ENCODE results near the gene IL1R1.
A peak's percentile ranks its signal among the peaks of the same experiment; 100 is the strongest.

The IL1R1 gene

DNA sequence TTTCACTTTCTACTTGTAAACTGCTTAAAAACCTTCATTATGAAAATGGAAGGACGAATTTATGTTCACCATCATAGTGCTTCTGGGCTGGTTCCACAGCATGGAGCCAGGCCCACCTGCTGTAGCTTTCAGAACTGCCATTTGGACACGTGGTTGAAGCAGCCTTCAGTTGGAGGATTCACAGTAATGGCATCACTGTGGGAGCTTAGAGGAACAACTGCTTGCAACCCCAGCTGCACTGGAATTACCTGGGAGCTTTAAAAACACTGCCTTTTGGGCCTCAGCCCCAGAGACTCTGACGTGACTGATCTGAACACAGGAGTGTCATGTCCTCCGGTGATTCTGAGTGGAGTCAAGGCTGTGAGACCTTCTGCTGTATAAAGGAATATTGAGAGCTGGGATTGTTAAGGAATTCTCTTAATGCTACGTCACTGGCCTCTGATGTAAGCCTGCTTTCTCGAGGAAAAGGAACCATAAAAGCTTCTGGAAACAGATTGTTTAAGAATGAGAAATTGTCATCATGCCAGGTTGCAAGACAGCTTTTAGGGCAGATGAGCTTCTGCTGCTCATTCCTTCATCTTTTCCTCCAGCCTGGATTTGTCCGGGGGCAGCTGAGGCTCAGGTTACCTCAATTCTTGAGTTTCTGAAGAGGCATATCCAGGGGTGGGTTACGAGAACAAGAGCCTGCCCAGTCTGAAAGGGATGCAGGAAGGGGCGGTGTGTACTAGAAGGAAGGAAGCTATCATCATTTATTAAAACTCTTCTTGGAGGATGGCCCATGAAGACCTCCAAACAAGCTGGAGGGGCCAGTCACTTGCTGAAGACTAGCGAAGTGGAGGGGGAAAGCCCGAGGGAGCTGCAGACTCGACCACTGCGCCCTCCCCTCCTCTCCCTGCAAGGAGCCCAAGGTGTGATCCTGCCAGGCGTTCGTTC, 1.3 kb upstream of the IL1R1 start:
- DNase-seq, result peak; percentile 63

DNA sequence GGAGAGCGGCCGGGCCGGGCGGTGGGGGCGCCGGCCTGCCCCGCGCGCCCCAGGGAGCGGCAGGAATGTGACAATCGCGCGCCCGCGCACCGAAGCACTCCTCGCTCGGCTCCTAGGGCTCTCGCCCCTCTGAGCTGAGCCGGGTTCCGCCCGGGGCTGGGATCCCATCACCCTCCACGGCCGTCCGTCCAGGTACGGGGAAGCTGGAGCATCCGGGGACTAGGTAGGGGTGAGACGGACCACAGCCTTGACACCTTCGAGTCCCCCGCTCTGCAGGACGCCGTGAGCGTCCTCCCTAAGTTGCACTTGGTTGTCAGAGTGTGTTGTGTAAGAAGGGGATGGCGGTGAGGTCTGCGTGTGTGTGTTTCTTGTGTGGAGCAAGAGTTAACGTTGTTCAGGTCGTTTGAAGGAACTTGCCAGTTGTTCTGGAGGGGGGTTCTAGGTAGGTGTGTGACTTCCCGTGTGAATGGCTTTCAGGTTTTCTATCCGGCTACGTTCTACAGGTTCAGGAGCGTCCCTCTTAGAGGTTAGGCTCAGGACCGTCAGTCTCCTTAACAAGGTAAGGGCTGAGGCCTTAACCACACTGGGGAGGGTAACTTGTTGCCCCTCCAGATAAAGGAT, 393 bp downstream of the IL1R1 start:
- no peak for DNase-seq

DNA sequence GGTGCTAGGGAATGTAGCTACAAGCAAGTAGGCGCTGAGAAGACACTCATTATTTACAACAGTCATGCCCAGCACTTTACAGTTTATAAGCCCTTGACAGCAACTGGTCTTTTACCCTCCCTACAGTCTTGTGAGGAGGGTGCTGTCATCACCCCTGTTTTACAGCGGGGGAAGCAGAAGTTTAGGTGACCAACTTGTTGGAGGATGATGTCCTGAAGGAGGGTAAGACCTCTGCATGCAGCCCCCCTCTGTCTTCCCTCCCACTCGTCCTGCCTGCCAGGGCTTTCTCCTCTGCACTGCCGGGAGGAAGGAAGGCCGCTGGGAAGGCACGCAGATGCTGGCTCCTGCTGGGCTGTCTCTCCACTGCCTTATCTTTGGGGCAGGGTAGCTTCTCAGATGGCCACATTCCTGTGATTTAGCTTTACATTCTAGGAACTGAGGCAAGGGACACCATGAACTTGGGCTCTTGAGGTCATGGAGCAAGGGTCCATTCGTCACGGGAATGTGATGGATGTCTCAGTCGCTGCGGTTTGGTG, 972 bp downstream of the IL1R1 start:
- peak; percentile 60 for DNase-seq

DNA sequence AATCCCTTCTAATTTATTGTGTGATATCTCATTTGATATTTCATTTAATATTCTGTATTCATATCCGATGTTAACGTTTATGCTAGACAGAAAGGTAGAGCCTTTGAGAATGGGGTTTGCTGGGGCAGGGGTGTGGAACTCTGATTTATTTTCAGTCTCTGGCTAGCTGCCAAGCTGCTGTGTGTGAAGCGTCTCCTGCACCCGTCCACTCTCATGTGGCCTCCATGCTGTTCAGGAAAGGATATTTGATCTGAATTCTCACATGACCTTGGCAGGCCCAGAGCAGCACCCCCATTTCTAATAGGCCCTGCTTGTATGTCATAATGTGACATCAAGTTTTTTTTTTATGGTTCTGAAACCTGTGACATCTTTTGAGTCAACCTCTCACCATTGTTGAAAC, 1.6 kb downstream of the IL1R1 start:
- DNase-seq, result no peak

DNA sequence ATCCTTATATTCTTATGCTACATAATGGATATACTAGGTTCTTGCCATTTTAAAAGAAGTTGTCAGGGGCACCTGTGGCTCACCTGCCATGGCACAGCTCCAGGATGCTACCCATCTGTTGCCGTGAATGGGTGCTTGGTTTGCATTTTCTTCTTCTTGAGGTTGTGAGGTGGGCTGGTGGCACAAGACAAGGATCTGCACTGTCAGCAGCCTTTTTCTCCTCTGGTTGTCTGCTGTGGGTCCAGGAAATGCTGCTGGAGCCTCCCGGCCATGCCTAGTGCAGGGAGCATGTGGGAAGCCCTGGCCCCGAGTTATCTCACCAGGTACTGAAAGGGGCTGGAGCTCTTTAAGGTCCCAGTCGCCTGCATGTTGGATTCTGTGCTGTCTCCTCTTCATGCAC, 2.6 kb downstream of the IL1R1 start:
- DNase-seq, result no peak

DNA sequence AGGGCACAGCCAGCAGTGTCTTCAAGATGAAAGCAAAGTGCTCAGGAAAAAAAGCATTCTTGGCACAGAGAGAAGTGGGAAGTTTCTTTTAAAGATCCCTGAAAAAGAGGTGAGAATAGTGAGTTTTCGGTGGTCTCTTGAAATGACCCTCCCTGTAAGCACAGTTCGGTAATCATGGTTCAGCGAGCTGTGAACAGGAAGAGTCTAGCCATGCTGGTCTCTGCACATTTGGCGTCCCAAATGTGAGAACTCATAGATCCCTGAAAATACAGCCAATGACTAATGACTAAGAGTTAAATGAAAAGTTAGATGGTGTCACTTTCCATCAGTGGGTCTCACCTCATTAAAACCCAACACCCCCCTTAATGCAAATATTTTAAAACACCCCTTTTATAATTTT, 3.4 kb downstream of the IL1R1 start:
- no peak for DNase-seq

DNA sequence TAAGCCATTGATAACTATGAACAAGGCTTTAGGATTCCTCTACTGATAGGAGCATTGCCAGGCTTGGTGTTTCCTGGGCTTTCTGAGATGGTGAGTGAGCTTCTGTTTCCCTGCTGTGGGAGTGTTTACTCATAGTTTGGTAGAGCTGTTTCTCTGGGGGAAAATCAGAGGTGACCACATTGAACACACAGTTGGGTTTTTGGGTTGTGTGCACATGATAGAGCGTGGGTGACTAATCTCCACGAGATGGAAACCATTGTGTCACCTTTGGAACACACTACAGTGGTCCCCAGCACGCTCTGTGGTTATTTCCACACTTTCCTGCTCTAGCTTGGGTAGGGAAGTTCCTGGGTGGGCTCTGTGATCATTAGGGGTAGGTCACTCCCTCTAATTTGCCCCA, 5.4 kb downstream of the IL1R1 start:
- DNase-seq, result no peak

DNA sequence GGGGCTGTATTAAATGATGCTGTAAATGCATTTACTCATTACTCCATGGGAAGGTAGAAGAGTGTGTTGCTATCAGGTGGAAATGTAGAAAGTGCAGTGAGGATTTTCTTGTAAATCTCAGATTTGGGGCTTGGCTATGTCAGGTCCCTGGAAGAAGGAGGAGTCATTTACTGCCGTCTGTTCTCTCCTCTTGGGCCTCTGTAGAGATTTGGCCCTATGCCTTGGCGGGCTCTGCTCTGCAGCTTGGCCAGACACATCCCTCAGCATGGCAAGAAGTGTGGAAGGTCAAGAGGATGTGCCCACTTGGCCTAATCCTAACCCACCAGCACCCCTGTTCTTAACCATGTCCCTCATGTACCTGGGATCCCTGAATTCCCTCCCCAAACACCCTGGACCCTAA, 6.7 kb downstream of the IL1R1 start:
- DNase-seq, result no peak

DNA sequence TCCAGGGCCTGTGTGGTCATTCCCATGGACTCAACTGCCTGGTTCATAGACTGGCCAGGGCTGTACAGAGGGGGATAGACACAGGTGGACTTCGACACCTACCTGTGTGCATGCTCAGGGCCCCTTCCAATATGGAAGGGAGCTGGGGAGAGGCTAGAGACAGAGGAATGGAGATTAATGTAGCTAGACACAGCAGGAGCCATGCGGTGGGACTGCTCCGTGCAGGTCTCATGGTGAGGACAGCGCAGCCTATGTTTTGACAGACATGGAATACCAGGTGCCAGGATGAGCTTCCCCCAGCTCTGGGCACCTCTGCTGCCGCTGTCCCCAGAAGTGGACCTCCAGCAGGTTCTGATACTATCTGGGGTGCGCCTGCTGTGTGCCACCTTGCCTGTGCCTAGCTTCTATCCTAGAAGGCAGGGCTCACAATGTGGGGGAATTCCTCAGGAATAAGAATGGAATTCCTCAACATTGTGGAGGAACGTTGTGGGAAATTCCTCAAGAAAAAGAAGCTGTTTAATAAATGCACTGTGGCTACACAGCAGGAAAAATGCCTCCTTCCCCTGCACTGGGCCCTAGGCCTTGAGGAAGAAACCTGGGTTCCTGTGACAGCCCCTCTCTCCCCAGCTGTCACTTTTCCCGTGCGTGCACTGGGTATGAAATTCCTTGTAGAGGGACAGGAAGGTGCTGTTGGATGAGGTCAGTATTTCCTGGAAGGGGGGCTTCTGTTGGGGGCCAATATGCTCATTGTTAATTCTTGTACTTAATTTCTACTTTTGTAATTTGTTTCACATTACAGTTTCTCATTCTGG, 7.3 kb downstream of the IL1R1 start:
- no peak for DNase-seq

DNA sequence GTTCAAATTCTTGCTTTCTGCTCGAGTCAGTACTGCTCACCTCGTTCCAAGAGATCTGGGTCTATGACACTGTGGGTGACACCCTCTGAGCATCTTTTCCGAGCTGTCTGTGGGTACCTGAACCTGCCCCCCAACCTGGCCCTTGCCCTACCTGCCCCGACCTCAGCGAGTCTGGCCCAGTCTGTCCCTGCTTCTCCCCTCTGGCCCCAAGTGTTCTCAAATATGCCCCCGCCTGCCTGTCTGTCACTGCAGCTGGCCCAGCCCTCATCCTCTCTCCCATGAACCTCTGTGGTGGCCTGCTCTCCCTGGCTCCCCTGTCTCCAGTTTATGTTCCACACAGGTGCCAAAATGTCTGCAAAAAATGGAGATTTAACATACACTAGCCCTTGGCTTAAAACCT, 11.8 kb downstream of the IL1R1 start:
- DNase-seq, result no peak

DNA sequence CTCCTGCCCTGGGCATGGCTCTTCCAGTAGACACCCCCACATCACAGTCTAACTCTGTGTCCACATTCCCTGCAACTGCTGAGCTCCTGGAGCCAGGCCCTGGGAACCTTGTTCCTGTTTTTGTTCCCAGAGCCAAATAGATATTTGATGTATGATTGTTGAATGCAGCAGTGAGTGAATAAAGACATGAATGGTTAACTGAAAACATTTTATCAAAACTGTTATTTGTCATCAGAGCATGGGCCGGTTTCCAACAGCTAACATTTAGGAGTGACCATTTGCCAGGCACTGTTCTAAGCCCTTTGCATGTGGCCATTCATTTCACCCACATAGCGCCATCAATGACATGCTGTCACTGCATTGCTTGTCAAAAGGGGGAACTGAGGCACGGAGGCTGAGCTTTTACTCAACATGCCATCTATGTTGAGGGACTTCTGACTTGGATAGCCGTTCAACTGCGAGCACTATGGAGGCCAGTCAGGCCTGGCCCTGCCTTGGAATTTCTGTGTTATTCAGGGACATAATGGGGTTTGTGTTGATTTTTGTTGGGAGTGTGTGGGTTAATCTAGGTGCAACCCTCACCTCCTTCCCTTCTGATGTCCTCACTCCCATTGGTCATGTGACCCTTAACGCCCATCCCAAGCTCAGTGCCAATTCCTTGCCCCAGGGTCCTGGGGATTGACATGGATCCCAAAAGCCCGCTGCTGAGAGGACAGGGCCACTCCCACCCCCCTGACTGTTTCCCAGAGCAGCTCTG, 12.6 kb downstream of the IL1R1 start:
- DNase-seq, result no peak

DNA sequence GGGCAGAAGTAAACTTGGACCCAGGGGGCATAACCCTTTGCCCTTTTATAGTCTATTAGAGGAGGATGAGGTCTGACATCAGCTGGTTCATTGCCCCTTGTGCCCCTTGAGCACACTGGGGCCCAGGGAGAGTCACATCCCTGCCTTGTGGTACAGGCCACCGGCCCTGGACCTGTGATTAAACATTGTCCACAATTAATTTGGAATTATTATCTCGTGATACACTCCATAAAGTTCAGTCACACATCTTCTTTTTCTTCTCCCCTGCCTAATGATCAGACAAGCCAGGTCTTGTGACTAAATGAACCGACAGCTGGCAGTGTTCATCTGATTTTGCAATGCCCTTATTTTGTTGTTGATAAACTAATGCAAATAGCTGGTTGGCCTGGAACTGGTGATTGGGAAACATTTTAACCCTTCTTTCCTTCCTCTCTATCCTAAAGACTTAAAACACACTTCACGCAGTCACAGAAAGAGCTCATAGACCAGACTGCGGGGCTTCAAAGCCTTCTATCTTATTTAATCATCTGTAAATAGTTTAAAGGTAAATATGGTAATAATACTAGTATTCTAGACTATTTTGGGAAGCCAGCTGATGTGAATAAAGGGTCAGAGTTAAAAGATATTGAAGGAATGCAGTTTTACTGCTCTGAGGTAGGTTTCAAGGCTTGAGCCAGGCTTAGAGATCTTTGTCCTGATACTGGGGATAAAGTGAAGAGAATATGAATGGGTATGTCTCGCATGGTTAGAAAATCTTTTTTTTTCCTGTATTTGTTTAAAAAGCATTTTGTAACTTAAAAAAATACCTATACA, 13.4 kb downstream of the IL1R1 start:
- no peak for DNase-seq

DNA sequence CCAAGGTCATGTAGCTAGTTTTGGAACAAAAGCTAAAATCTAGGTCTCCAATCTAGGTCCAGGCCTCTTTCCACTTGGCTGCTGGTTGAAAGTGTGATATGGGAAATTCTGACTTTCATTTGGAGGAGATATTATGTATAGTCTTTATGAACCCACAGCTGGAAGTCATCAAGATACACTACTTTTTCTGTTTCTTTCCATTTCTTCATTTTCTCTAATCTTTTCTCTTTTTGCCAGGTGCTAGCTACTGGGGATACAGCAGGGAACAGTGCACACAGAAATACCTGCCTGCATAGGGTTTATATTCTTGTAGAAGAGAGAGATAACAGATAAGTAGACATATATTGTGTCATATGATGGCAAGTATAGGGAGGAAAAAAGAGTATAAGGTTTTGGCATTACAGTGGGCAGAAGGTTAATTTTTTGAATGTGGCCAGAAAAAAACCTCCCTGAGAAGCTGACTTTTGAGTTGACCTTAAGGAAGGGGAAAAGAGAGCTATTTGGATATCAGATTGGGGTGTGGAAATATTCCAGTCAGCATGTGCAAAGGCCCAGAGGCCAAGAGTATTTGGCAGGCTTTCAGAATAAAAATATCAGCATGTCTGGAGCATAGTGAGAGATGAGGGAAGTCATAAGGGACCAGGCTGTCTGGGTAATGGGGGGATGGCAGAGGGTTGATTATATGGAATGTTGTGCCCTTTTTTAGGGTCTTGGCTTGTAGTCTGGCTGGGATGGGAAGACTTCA, 15.6 kb downstream of the IL1R1 start:
- no peak for DNase-seq

DNA sequence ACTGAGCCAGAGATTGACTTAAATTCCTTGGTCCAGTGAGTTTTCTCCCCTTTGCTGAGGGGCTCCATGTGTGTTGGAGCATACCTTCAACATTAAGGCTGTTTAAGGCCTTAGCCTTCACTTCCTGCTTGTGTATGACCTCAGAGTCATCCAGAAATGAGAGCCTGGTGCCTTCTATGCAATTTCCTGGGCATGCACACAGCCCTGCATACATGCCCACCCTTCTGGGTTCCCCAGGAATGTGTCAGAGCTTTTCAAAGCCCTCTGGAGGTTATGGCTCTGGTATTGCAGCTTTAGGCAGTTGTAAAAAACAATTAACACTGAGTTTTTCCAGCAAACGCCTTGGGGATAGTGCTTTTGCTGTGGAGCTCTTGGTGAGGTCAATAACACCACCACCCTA, 16.7 kb downstream of the IL1R1 start:
- DNase-seq, result no peak

DNA sequence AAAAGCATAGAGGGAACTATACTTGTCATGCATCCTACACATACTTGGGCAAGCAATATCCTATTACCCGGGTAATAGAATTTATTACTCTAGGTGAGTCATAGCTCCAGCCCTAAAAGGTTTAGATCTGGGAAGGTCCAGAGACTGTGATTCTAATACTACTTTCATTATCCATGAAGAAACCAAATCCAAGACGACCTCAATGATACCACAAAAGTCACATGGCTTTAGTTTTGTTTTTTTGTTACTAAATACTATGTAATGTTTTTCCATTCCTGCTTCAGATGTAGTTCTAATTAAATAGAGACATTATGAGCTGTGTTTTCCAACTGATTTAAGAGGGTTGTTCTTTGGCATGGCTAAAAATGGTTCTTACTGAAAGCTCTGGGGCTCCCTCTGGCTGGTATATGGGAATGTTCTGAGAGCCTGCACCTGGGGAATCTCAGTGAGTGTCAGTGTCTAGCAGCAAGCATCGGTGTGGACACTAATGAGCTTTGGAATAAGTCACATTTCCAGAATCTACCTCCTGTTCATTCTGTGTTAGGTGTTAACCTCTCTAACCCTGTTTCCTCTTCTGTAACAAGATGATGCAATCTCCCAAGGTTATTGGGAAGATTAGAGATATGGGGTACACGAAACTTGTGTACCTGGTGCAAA, 23.8 kb downstream of the IL1R1 start:
- no peak for DNase-seq

DNA sequence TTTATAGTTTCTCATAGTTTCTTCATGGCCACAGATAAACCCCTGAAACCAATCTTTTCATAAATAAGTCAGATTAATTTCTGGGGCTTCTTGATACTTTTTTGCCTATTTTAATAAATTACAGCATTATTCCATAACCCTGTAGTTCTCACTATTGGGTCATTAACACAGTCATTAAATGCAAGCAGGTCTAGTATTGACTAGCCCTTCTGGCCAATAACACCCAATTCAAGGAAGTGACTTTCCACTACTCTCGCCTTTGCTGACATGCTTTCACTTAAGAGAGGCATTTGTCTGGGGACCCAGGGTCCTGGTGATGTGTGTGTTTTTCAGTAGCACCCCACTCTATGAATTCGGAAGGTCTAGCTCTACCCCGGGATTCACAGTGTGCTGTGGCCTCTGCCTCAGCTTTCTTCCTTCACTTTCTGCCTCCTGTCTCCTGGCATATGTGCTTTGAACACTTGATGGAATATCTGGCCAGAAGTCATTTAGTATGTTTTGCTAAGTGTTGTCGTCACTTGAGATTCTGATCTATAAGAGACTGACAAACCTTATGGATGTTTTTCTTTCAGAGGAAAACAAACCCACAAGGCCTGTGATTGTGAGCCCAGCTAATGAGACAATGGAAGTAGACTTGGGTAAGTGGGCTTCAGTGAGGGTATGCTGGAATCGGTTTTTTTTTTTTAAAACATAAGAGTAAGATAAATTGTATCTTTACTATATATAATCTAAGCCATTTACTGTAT, 25.7 kb downstream of the IL1R1 start:
- no peak for DNase-seq

DNA sequence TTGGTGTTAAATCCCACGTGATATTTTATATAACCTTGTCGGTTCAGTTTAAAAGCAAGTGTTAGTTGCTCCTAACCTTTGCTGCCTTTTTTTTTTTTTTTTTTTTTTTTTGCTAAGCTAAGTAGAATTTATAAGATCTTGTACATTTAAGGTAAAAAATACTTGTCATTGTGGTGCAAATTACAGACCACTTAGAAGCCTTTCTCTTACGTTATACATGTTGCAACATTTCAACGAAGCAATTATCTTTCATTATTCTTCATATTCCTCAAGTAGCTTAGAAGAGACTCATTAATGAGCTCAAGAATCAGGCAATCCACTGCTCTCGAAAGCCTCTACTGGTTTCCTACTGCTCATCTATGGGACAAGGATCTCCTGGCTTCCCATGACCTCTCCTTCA, 29.4 kb downstream of the IL1R1 start:
- DNase-seq, result no peak

DNA sequence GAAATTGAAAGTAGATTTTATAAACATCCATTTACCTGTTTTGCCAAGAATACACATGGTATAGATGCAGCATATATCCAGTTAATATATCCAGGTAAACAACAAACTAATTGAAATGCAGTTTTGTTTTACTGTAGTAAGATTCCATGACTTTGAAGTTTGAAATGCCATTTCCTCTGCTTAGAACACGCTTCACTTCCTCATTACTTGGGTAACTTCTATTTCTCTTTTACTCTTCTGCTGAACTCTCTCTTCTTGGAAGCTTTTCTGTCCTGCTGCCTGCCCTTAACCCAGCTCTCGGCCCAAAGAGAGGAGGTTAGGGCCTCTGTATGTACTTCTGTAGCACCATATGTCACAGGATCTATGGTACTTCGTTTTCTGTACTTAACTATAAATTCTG, 30.2 kb downstream of the IL1R1 start:
- no peak for DNase-seq

DNA sequence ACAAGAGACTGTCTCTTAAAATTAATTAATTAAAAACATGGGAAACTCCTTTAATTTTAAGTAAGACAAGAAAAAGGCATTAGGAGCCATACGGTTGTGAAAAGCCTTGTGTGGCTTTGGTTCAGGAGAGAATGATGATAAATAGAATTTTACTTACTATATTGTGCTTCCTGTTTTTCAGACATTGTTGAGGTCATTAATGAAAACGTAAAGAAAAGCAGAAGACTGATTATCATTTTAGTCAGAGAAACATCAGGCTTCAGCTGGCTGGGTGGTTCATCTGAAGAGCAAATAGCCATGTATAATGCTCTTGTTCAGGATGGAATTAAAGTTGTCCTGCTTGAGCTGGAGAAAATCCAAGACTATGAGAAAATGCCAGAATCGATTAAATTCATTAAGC, 33.6 kb downstream of the IL1R1 start:
- DNase-seq, result no peak
